ENCODE data around the gene SCN10A.

Gene SCN10A

DNA sequence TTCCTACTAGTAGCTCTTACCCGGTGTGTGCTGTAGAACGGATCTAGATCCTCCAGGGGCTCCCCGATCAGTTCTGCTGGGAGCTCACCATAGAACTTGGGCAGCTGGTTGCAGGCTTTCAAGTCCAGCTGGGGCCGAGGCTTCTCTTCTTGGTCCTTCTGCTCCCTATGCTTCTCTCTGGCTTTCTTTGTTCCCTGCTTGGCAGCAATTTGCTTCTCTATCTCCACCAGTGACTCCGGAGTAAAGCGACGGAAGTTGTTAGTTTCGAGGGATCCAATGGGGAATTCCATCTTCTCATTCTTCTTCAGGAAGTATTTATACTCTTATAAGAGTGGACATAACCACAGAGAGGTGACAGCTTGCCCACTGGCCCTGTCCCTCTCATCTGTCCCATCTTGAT is 22.3 kb downstream of the SCN10A start:
- TF ChIP-seq, protein P1, sequence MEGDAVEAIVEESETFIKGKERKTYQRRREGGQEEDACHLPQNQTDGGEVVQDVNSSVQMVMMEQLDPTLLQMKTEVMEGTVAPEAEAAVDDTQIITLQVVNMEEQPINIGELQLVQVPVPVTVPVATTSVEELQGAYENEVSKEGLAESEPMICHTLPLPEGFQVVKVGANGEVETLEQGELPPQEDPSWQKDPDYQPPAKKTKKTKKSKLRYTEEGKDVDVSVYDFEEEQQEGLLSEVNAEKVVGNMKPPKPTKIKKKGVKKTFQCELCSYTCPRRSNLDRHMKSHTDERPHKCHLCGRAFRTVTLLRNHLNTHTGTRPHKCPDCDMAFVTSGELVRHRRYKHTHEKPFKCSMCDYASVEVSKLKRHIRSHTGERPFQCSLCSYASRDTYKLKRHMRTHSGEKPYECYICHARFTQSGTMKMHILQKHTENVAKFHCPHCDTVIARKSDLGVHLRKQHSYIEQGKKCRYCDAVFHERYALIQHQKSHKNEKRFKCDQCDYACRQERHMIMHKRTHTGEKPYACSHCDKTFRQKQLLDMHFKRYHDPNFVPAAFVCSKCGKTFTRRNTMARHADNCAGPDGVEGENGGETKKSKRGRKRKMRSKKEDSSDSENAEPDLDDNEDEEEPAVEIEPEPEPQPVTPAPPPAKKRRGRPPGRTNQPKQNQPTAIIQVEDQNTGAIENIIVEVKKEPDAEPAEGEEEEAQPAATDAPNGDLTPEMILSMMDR (IDR thresholded peaks at IDR 0.05) = no peak
- TF ChIP-seq ZFX (IDR thresholded peaks at IDR 0.05; ENCODE audit: borderline replicate concordance) = no peak
- no peak overlapping the region for H3K27ac ChIP-seq

DNA sequence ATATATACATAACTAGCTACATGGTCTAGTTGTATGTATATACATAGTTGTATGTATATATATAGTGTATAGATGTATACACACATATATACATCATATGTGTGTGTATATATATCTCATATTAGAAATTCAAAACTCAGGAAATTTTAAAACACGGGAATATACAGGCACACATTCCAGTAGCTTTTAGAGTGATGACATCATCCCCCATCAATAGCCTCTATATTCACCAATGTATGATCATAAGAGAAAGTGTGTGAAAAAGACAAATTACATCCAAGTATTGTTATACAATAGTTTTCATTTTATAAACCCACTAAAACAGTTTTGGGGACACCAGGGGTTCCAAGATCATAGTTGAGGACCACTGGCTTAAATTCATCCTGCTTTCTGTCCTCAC is 23.0 kb downstream of the SCN10A start:
- TF ChIP-seq ZFX (IDR thresholded peaks at IDR 0.05; ENCODE audit: borderline replicate concordance) = no peak
- TF ChIP-seq, protein P1 (IDR thresholded peaks at IDR 0.05) = no peak
- no peak overlapping the region for H3K27ac ChIP-seq

DNA sequence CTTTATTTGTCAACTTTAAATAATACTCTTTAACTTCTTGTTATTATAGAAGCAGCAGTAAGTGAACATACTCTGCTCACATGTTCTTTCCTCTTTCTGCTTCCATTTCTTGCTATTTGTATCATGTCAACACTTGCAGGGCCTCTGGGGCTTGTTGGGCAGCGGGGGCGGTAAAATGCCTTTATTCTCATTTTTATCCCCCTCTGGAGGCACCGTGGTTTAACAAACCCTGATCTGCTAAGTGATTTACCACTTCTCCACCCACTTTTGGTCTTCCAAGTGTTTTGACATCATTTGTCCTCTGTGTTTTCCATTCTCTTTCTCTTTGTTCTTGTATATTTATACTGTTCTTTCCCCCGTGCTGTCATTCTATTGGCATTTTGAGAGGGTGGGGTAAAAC is 33.9 kb downstream of the SCN10A start:
- TF ChIP-seq, protein P1 (IDR thresholded peaks at IDR 0.05) = no peak
- TF ChIP-seq ZFX (IDR thresholded peaks at IDR 0.05; ENCODE audit: borderline replicate concordance) = no peak
- H3K27ac ChIP-seq = no peak overlapping the region

DNA sequence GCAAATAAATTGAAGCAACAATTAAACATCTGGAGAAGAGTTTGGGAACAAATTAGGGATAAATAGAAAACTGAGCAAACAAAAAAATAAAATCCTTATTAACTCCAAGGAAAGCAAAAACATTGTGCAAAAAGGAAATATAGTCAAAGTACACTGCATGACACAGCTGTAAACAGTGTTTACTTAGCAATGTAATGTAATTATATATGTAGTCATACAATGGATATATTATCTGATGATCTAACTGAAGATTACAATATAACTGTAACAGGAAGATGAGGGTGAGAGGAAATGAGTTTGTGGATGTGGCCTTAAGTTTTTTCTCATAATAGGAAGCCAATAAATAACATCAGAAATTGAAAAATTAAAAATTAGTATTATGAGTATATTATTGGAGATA is 42.5 kb downstream of the SCN10A start:
- TF ChIP-seq ZFX (IDR thresholded peaks at IDR 0.05; ENCODE audit: borderline replicate concordance) = no peak
- TF ChIP-seq, protein P1 (IDR thresholded peaks at IDR 0.05) = no peak
- H3K27ac ChIP-seq = no peak overlapping the region

DNA sequence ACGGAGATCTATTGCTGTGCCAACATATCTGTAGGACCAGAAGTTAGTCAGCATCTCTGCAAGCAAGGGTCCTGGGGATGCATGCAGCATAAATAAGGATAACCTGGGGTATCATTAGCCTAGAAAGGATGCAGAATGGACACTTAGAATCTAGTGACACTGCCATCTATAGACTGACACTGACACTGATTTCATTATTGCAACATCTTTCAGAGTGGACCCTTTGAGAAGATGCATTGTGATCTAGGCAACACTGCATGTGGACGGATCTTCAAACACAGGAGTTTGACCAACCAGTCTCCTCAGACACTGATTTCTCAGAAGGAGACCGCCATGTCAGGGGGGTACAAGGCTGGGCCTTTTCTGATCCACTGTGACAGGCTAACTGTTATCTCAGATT is 52.4 kb downstream of the SCN10A start:
- no peak overlapping the region for H3K27ac ChIP-seq

DNA sequence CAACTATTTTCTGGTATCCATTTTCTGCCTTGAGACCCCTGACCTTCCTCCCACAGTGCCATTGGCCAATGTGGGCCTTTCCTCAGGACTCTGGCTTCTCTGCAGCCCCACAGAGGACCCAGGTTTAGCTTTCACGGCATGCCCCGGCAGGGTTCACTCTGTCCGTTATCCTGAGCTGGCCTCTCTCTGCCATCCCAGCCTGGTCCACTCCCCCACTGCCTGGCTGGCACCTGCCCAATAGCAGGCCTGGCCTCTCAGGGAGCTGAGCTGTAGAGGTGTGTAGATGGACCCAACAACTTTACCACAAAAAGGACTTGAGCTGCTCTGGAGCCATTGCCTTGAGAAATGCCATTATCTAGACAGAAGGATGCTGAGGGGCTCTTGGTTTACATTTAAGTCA is 57.5 kb downstream of the SCN10A start:
- H3K27ac ChIP-seq = no peak overlapping the region
- TF ChIP-seq, protein P1 (IDR thresholded peaks at IDR 0.05) = no peak
- TF ChIP-seq ZFX (IDR thresholded peaks at IDR 0.05; ENCODE audit: borderline replicate concordance) = no peak

More for the DNA sequence above, 52.4 kb downstream of the SCN10A start:
- TF ChIP-seq, protein P1 (IDR thresholded peaks at IDR 0.05) = no peak
- TF ChIP-seq ZFX (IDR thresholded peaks at IDR 0.05; ENCODE audit: borderline replicate concordance) = no peak

DNA sequence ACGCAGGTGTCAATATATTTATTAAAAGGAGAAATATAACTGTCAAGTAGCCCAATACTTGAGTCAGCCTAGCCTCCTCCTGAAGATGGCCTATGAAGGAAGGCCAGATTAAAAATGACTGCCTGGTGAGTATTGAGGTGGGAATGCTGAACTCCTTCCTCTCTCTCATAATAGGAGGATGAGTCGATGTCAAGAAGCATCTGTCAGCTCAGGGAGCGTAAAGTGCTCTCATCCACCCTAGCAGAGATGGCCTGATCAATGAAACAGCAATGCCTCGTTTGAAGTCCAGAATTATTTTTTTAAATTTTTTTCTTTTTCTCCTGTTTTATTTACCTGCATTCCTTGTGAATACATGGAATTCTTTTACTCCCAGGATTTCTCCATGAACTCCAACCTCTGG is 58.3 kb downstream of the SCN10A start:
- no peak overlapping the region for H3K27ac ChIP-seq
- TF ChIP-seq, protein P1 (IDR thresholded peaks at IDR 0.05) = no peak
- no peak for TF ChIP-seq ZFX (IDR thresholded peaks at IDR 0.05; ENCODE audit: borderline replicate concordance)

All from 22Rv1 (cell line).